ENCODE data around the gene CNOT6L.

CNOT6L gene

DNA sequence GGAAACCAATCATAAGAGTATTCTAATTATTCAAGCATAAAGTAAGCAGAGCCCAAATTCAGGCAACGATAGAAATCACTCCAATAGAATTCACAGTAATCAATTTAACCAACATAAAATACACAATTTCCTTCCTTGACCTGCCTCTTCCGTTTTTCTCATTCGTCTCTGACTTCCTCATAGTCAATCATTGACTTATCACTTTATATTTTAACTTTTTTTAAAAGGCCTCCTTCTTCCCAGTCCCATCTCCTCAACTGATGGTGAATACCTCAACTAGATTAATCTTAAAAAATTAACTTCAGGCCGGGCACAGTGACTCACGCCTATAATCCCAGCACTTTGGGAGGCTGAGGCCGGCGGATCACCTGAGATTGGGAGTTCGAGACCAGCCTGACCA lies 13.3 kb downstream of the CNOT6L start:
- no peak for TF ChIP-seq TCF12 (IDR thresholded peaks at IDR 0.05; ENCODE audit: low read depth)
- no peak for TF ChIP-seq NFIC (IDR thresholded peaks at IDR 0.05)
- no peak for TF ChIP-seq ZBTB7A (IDR thresholded peaks at IDR 0.05; ENCODE audit: low read depth)
- TF ChIP-seq CREB1 (IDR thresholded peaks at IDR 0.05; ENCODE audit: low read depth): no peak
- TF ChIP-seq, protein P1, sequence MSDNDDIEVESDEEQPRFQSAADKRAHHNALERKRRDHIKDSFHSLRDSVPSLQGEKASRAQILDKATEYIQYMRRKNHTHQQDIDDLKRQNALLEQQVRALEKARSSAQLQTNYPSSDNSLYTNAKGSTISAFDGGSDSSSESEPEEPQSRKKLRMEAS (IDR thresholded peaks at IDR 0.05): no peak
- no peak for TF ChIP-seq TEAD4 (IDR thresholded peaks at IDR 0.05)
- TF ChIP-seq, protein P2, sequence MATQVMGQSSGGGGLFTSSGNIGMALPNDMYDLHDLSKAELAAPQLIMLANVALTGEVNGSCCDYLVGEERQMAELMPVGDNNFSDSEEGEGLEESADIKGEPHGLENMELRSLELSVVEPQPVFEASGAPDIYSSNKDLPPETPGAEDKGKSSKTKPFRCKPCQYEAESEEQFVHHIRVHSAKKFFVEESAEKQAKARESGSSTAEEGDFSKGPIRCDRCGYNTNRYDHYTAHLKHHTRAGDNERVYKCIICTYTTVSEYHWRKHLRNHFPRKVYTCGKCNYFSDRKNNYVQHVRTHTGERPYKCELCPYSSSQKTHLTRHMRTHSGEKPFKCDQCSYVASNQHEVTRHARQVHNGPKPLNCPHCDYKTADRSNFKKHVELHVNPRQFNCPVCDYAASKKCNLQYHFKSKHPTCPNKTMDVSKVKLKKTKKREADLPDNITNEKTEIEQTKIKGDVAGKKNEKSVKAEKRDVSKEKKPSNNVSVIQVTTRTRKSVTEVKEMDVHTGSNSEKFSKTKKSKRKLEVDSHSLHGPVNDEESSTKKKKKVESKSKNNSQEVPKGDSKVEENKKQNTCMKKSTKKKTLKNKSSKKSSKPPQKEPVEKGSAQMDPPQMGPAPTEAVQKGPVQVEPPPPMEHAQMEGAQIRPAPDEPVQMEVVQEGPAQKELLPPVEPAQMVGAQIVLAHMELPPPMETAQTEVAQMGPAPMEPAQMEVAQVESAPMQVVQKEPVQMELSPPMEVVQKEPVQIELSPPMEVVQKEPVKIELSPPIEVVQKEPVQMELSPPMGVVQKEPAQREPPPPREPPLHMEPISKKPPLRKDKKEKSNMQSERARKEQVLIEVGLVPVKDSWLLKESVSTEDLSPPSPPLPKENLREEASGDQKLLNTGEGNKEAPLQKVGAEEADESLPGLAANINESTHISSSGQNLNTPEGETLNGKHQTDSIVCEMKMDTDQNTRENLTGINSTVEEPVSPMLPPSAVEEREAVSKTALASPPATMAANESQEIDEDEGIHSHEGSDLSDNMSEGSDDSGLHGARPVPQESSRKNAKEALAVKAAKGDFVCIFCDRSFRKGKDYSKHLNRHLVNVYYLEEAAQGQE (IDR thresholded peaks at IDR 0.05; ENCODE audit: low read depth): no peak
- no peak for TF ChIP-seq RAD21 (IDR thresholded peaks at IDR 0.05; ENCODE audit: low read depth)
- TF ChIP-seq CEBPB (IDR thresholded peaks at IDR 0.05): no peak
- no peak for TF ChIP-seq EGR1 (IDR thresholded peaks at IDR 0.05)
- TF ChIP-seq FOXM1 (IDR thresholded peaks at IDR 0.05; ENCODE audit: borderline replicate concordance, low read depth): no peak
- no peak for TF ChIP-seq EP300 (IDR thresholded peaks at IDR 0.05; ENCODE audit: borderline replicate concordance)
- TF ChIP-seq USF1 (IDR thresholded peaks at IDR 0.05): no peak
- no peak for TF ChIP-seq YY1 (IDR thresholded peaks at IDR 0.05; ENCODE audit: low read depth)
- TF ChIP-seq TAF1 (IDR thresholded peaks at IDR 0.05; ENCODE audit: low read depth): no peak

GRCh38 chr4:77804471-77804870 lies 14.7 kb downstream of the CNOT6L start:
- TF ChIP-seq, protein P2 (IDR thresholded peaks at IDR 0.05; ENCODE audit: low read depth): no peak
- TF ChIP-seq TAF1 (IDR thresholded peaks at IDR 0.05; ENCODE audit: low read depth) (no peak), CEBPB (IDR thresholded peaks at IDR 0.05) (no peak), EGR1 (IDR thresholded peaks at IDR 0.05) (no peak), TCF12 (IDR thresholded peaks at IDR 0.05; ENCODE audit: low read depth) (no peak), EP300 (IDR thresholded peaks at IDR 0.05; ENCODE audit: borderline replicate concordance) (no peak), USF1 (IDR thresholded peaks at IDR 0.05) (no peak), NFIC (IDR thresholded peaks at IDR 0.05) (no peak), TEAD4 (IDR thresholded peaks at IDR 0.05) (no peak), ZBTB7A (IDR thresholded peaks at IDR 0.05; ENCODE audit: low read depth) (no peak), YY1 (IDR thresholded peaks at IDR 0.05; ENCODE audit: low read depth) (no peak), CREB1 (IDR thresholded peaks at IDR 0.05; ENCODE audit: low read depth) (no peak)
- TF ChIP-seq, protein P1 (IDR thresholded peaks at IDR 0.05): no peak

- TF ChIP-seq TEAD4 (IDR thresholded peaks at IDR 0.05) (no peak), YY1 (IDR thresholded peaks at IDR 0.05; ENCODE audit: low read depth) (no peak), TCF12 (IDR thresholded peaks at IDR 0.05; ENCODE audit: low read depth) (no peak), CREB1 (IDR thresholded peaks at IDR 0.05; ENCODE audit: low read depth) (no peak), EP300 (IDR thresholded peaks at IDR 0.05; ENCODE audit: borderline replicate concordance) (no peak)
- TF ChIP-seq, protein P1 (IDR thresholded peaks at IDR 0.05): no peak
Measured at GRCh38 chr4:77802402-77802801, 16.8 kb downstream of the CNOT6L start.

DNA sequence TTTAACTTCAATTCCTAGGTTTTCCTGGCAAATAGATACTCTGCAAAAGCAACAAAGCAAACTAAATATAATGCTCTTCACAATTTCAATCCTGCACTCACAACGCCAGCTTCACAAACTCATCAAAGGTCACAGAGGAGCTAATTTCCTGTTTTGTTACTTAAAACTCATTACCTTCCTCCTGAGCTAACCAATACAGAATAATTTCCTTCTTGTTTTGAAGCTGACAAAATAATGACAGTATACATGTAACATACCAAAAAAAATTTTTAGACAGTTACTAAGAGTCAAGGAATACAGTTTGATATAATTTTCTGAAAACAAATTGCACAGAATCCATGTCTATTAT lies 17.9 kb downstream of the CNOT6L start:
- no peak for TF ChIP-seq YY1 (IDR thresholded peaks at IDR 0.05; ENCODE audit: low read depth)
- TF ChIP-seq, protein P1 (IDR thresholded peaks at IDR 0.05): no peak
- TF ChIP-seq EGR1 (IDR thresholded peaks at IDR 0.05): no peak
- no peak for TF ChIP-seq CEBPB (IDR thresholded peaks at IDR 0.05)
- no peak for TF ChIP-seq FOXM1 (IDR thresholded peaks at IDR 0.05; ENCODE audit: borderline replicate concordance, low read depth)
- no peak for TF ChIP-seq EP300 (IDR thresholded peaks at IDR 0.05; ENCODE audit: borderline replicate concordance)
- no peak for TF ChIP-seq NFIC (IDR thresholded peaks at IDR 0.05)
- TF ChIP-seq RAD21 (IDR thresholded peaks at IDR 0.05; ENCODE audit: low read depth): no peak
- TF ChIP-seq USF1 (IDR thresholded peaks at IDR 0.05): no peak
- no peak for TF ChIP-seq CREB1 (IDR thresholded peaks at IDR 0.05; ENCODE audit: low read depth)

DNA sequence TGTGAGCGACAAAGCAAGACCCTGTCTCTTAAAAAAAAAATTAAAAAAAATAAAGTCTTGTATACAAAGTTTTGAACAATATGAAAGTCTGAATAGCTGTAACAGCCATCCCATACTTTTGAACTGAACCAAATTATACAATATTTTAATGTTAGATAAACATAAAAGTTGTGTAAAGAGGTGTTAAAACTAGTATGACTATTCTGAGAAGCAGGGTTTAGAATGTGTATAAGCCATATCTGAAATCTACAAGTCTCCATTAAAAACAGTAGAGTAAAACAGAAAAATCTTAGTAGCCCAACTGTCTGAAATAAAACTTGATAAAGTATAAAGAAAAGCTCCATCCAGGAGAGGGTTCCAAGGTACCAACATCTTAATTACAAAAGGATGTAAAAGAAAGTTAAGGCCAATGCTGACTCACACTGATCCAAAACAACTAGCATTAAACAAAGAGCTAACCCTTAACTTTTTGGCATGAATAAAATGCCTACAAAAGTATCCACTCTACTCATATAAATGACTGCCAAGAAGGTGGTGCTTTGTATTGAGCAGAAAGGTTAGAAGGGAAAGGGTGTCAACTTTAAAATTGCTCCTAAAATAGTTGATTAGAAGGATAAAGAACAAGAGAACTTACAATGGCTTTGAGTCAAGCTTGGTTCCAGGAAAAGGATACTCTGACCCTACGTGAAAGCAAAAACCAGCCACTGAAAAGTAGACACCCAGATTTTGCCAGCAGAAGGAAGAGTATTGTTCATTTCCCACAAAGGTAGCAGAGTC lies 18.5 kb downstream of the CNOT6L start:
- TF ChIP-seq YY1 (IDR thresholded peaks at IDR 0.05; ENCODE audit: low read depth): no peak
- TF ChIP-seq USF1 (IDR thresholded peaks at IDR 0.05): no peak
